Measurements from ENCODE around the gene SPEF1.

The SPEF1 gene

GRCh38 chr20:3751305-3751674 is 30.0 kb downstream of the SPEF1 start:
- no peak for DNase-seq (ENCODE audit: low read depth in 2 of 2, low spot score in 1 of 2)

GRCh38 chr20:3749689-3750531 is 31.3 kb downstream of the SPEF1 start:
- DNase-seq (ENCODE audit: low read depth in 2 of 2, low spot score in 1 of 2): no peak

GRCh38 chr20:3749087-3749688 is 32.1 kb downstream of the SPEF1 start:
- no peak for DNase-seq (ENCODE audit: low read depth in 2 of 2, low spot score in 1 of 2)

- no peak for DNase-seq (ENCODE audit: low read depth in 2 of 2, low spot score in 1 of 2)
These were observed 33.2 kb downstream of the SPEF1 start for GRCh38 chr20:3748073-3748472.

- no peak for DNase-seq (ENCODE audit: low read depth in 2 of 2, low spot score in 1 of 2)
These were observed 33.8 kb downstream of the SPEF1 start for GRCh38 chr20:3747471-3747870.

GRCh38 chr20:3745686-3746173 is 35.5 kb downstream of the SPEF1 start:
- no peak for DNase-seq (ENCODE audit: low read depth in 2 of 2, low spot score in 1 of 2)

- peak in 1 of 2 donors; percentile 39 for DNase-seq (ENCODE audit: low read depth in 2 of 2, low spot score in 1 of 2)
These were observed 36.2 kb downstream of the SPEF1 start for GRCh38 chr20:3744806-3745685.

- DNase-seq (ENCODE audit: low read depth in 2 of 2, low spot score in 1 of 2): no peak
These were observed 37.2 kb downstream of the SPEF1 start for GRCh38 chr20:3744037-3744436.

- DNase-seq (ENCODE audit: low read depth in 2 of 2, low spot score in 1 of 2): no peak
These were observed 38.0 kb downstream of the SPEF1 start for GRCh38 chr20:3743251-3743650.

- DNase-seq (ENCODE audit: low read depth in 2 of 2, low spot score in 1 of 2): no peak
These were observed 39.3 kb downstream of the SPEF1 start for GRCh38 chr20:3741836-3742458.

- DNase-seq (ENCODE audit: low read depth in 2 of 2, low spot score in 1 of 2): no peak
These were observed 40.5 kb downstream of the SPEF1 start for GRCh38 chr20:3740615-3741301.

GRCh38 chr20:3739926-3740451 is 41.3 kb downstream of the SPEF1 start:
- no peak for DNase-seq (ENCODE audit: low read depth in 2 of 2, low spot score in 1 of 2)

GRCh38 chr20:3739054-3739925 is 42.0 kb downstream of the SPEF1 start:
- no peak for DNase-seq (ENCODE audit: low read depth in 2 of 2, low spot score in 1 of 2)

- no peak for DNase-seq (ENCODE audit: low read depth in 2 of 2, low spot score in 1 of 2)
These were observed 42.9 kb downstream of the SPEF1 start for GRCh38 chr20:3738111-3739053.

GRCh38 chr20:3735768-3736167 is 45.5 kb downstream of the SPEF1 start:
- no peak for DNase-seq (ENCODE audit: low read depth in 2 of 2, low spot score in 1 of 2)

GRCh38 chr20:3734111-3734843 is 47.0 kb downstream of the SPEF1 start:
- no peak for DNase-seq (ENCODE audit: low read depth in 2 of 2, low spot score in 1 of 2)

GRCh38 chr20:3733119-3733995 is 47.9 kb downstream of the SPEF1 start:
- DNase-seq (ENCODE audit: low read depth in 2 of 2, low spot score in 1 of 2): no peak
